OCI-LY7 (cell line): Measurements from ENCODE around the gene CLDN20. TPM values are rescaled to one million over a fixed set of nuclear protein-coding genes. Genes with fewer than 3 reads are reported as not detected.

Experiments
- Bru-seq: library from RNA; stranded (reverse); fragments of 400-500 nt; gene quantifications from one replicate; lab custom pipeline; 2021; lab: Mats Ljungman, UMichigan
- BruChase-seq, 2 experiments: library from RNA; stranded (reverse); fragments of 400-500 nt; gene quantifications; one replicate each; lab custom pipeline; 2021; lab: Mats Ljungman, UMichigan
- BruUV-seq: library from RNA; stranded (reverse); fragments of 400-500 nt; replicated peaks from 2 replicates; lab custom pipeline; 2021; lab: Mats Ljungman, UMichigan
- CTCF ChIA-PET: fragments of 300-600 bp; sonication (Branson Sonifier 250); formaldehyde crosslinking; loops from one replicate; lab custom pipeline; 2022; ENCODE audit warnings: antibody characterized with exemption; ENCODE audit not compliant: unreplicated experiment; lab: Charles Lee
- POLR2A ChIA-PET: fragments of 300-600 bp; sonication (Branson Sonifier 250); formaldehyde crosslinking; loops from one replicate; lab custom pipeline; 2022; ENCODE audit warnings: antibody characterized with exemption; lab: Charles Lee
- DNase-seq: peaks from one replicate; pipeline ENCODE4 v3.0.0-alpha.2; 2015; ENCODE audit warnings: low spot score
- H2AFZ ChIP-seq: fragments of 200-600 bp; sonication (generic), shearing (Covaris generic); 2 replicates; pipeline ENCODE4 v1.6.1; 2014; ENCODE audit warnings: mild to moderate bottlenecking, antibody characterized with exemption, low read length, moderate library complexity
- H3K27ac ChIP-seq: fragments of 200-600 bp; sonication (generic); 2 replicates; pipeline ENCODE4 v1.5.1; 2014; ENCODE audit warnings: mixed run types, low read depth, mild to moderate bottlenecking, moderate library complexity, low read length, inconsistent platforms; ENCODE audit not compliant: poor library complexity, severe bottlenecking
- H3K36me3 ChIP-seq: fragments of 200-600 bp; sonication (generic); 2 replicates; pipeline ENCODE4 v1.6.1; 2014; ENCODE audit warnings: mild to moderate bottlenecking, antibody characterized with exemption, low read length, moderate library complexity, mixed read lengths; ENCODE audit not compliant: insufficient read depth
- H3K4me1 ChIP-seq: fragments of 200-600 bp; sonication (generic); 2 replicates; pipeline ENCODE4 v1.5.1; 2014; ENCODE audit warnings: mild to moderate bottlenecking, low read length; ENCODE audit not compliant: insufficient read depth, poor library complexity, severe bottlenecking
- H3K4me2 ChIP-seq: fragments of 200-600 bp; sonication (generic); 2 replicates; pipeline ENCODE4 v1.6.1; 2014; ENCODE audit warnings: mild to moderate bottlenecking, low read length
- H3K4me3 ChIP-seq: fragments of 200-600 bp; sonication (generic); 2 replicates; pipeline ENCODE4 v1.5.1; 2014; ENCODE audit warnings: mild to moderate bottlenecking, low read depth, low read length; ENCODE audit not compliant: poor library complexity, severe bottlenecking
- H3K79me2 ChIP-seq: fragments of 200-600 bp; sonication (generic); 2 replicates; pipeline ENCODE4 v1.6.1; 2016; ENCODE audit warnings: low read depth, mild to moderate bottlenecking, low read length, moderate library complexity, mixed read lengths; ENCODE audit not compliant: insufficient read depth
- H3K9me2 ChIP-seq: fragments of 200-600 bp; sonication (generic); 2 replicates; pipeline ENCODE4 v1.6.1; 2016; ENCODE audit warnings: mild to moderate bottlenecking, low read length, mixed read lengths; ENCODE audit not compliant: insufficient read depth
- H3K9me3 ChIP-seq: fragments of 200-600 bp; sonication (generic); 2 replicates; pipeline ENCODE4 v1.6.1; 2014; ENCODE audit warnings: mild to moderate bottlenecking, mixed run types, low read length, mixed read lengths
- H4K20me1 ChIP-seq: fragments of 200-600 bp; sonication (generic); 2 replicates; pipeline ENCODE4 v1.6.1; 2014; ENCODE audit warnings: mild to moderate bottlenecking, antibody characterized with exemption, low read length, moderate library complexity, mixed read lengths; ENCODE audit not compliant: insufficient read depth
- CTCF ChIP-seq: fragments of 200-600 bp; sonication (generic); conservative IDR thresholded peaks from 2 replicates; pipeline ENCODE4 v1.5.1; 2014; ENCODE audit warnings: mild to moderate bottlenecking, antibody characterized with exemption, low read length, moderate library complexity, mixed read lengths
- EZH2phosphoT487 ChIP-seq: fragments of 200-600 bp; sonication (generic); IDR thresholded peaks from 2 replicates; pipeline ENCODE4 v1.6.1; 2018; ENCODE audit warnings: low read depth, borderline replicate concordance, mild to moderate bottlenecking, mixed run types, antibody characterized with exemption, low read length, moderate library complexity, mixed read lengths
- intact Hi-C: fragments of 100-400 bp; cut with micrococcal nuclease; formaldehyde crosslinking; loops from one replicate; pipeline ENCODE4 v1.10.0; 2022; ENCODE audit not compliant: unreplicated experiment
- long read RNA-seq: library from polyadenylated mRNA; stranded (forward); transcript quantifications from one replicate; pipeline ENCODE4 v2.0.0, GENCODE V29; 2022
- total RNA-seq, 2 experiments: library from RNA; depleted of rRNA in 1 of 2; stranded (reverse); fragments of >200 nt in 1 of 2; shearing (Covaris generic) in 1 of 2; gene quantifications; 2 replicates each; pipeline ENCODE4 v1.2.3, GENCODE V29; 2014 to 2022

Gene CLDN20
- total RNA-seq (2014; rRNA removed; shearing (Covaris generic)) (not detected in 2 replicates), total RNA-seq (2022) (not detected in 2 replicates), Bru-seq, nascent RNA (percentile 13 among the genes with signal in this experiment), BruChase-seq, experiment 1, labeled RNA remaining after a 6-hour chase (percentile 14 among the genes with signal in this experiment), BruChase-seq, experiment 2, labeled RNA remaining after a 2-hour chase (percentile 12 among the genes with signal in this experiment)
- long read RNA-seq, partial matches to known transcripts = 0 of 17 reads
- long read RNA-seq, other reads (novel, unspliced or antisense) = 17 of 17 reads

GRCh38 chr6:155263373-155264063, at the start of gene CLDN20:
TSS of gene CLDN20 (plus strand) at chr6:155264013. CDS start at chr6:155275720, 11,707 bp downstream.
- no TSS peak for BruUV-seq
- H3K36me3 ChIP-seq = peaks cover 77% of the 10 kb centered on the region
- no peak for DNase-seq

GRCh38 chr6:155215906-155216305, 47.9 kb upstream of the CLDN20 start:
- TF ChIP-seq CTCF (no peak), EZH2phosphoT487 (no peak)
- Histone ChIP-seq H4K20me1 (no peaks in the 10 kb centered on the region), H3K9me2 (no peaks in the 10 kb centered on the region), H2AFZ (no peak overlapping the region), H3K9me3 (no peaks in the 10 kb centered on the region), H3K79me2 (no peaks in the 10 kb centered on the region), H3K36me3 (peaks cover 11% of the 10 kb centered on the region; the same call in 1 of the 2 replicates), H3K27ac (no peak overlapping the region), H3K4me2 (no peak overlapping the region), H3K4me1 (no peaks in the 10 kb centered on the region), H3K4me3 (no peak overlapping the region)
- no peak for DNase-seq
- POLR2A ChIA-PET = no interaction called here
- no TSS peak for BruUV-seq
- intact Hi-C loops = no loop called here
- CTCF ChIA-PET = no interaction called here

More at GRCh38 chr6:155263373-155264063, at the start of gene CLDN20:
- Histone ChIP-seq H3K9me2 (no peaks in the 10 kb centered on the region), H3K9me3 (no peaks in the 10 kb centered on the region), H3K79me2 (no peaks in the 10 kb centered on the region), H4K20me1 (0 out of 2 replicates have a peak, but pooled peaks cover 5% of the 10 kb centered on the region), H3K4me3 (no peak within 1 kb of the TSS), H3K4me1 (peaks cover 7% of the 10 kb centered on the region), H3K27ac (no peak within 1 kb of the TSS), H3K4me2 (no peak within 1 kb of the TSS), H2AFZ (no peak within 1 kb of the TSS)
- no peak for TF ChIP-seq EZH2phosphoT487
- no peak for TF ChIP-seq CTCF
- ChIA-PET POLR2A (no interaction called here), CTCF (no interaction called here)
- intact Hi-C loops = no loop called here
